Astrocyte of the spinal cord (primary cell): Measurements from ENCODE around the gene LRFN4.

Experiments used
- DNase-seq: peaks from one replicate; pipeline ENCODE4 v3.0.0; 2011; ENCODE audit warnings: low read depth, low spot score
- H3K4me3 ChIP-seq: 2 replicates; pipeline ENCODE4 v1.5.1; 2011; ENCODE audit warnings: low read depth, mild to moderate bottlenecking, low read length, moderate library complexity
- CTCF ChIP-seq: IDR thresholded peaks from 2 replicates; pipeline ENCODE4 v1.5.1; 2012; ENCODE audit warnings: low read depth, mild to moderate bottlenecking, low read length, inconsistent platforms
- in situ Hi-C: cut with HindIII; loops from 2 replicates; pipeline ENCODE4 v1.10.0; 2017; ENCODE audit warnings: low sequenced_read_pairs

The LRFN4 gene

GRCh38 chr11:66906061-66906733 lies 49.3 kb downstream of the LRFN4 start:
- no peak for DNase-seq
- no peak overlapping the region for H3K4me3 ChIP-seq
- in situ Hi-C loops, result no loop called here
- TF ChIP-seq CTCF, result no peak

GRCh38 chr11:66907751-66908630 lies 51.1 kb downstream of the LRFN4 start:
- no peak for DNase-seq
- no peak for TF ChIP-seq CTCF
- in situ Hi-C loops, result no loop called here
- H3K4me3 ChIP-seq, result no peak overlapping the region

GRCh38 chr11:66909181-66909580 lies 52.3 kb downstream of the LRFN4 start:
- H3K4me3 ChIP-seq, result no peak overlapping the region
- no peak for TF ChIP-seq CTCF
- in situ Hi-C loops, result no loop called here
- DNase-seq, result no peak

- no peak for DNase-seq
- TF ChIP-seq CTCF, result no peak
- H3K4me3 ChIP-seq, result no peak overlapping the region
- in situ Hi-C loops, result no loop called here
Measured at GRCh38 chr11:66910016-66910415, 53.2 kb downstream of the LRFN4 start.
